ENCODE data around the gene TSPAN8.

GRCh38 chr12:71201136-71201679 lies 43.4 kb upstream of the TSPAN8 start:
- TF ChIP-seq, protein P1, sequence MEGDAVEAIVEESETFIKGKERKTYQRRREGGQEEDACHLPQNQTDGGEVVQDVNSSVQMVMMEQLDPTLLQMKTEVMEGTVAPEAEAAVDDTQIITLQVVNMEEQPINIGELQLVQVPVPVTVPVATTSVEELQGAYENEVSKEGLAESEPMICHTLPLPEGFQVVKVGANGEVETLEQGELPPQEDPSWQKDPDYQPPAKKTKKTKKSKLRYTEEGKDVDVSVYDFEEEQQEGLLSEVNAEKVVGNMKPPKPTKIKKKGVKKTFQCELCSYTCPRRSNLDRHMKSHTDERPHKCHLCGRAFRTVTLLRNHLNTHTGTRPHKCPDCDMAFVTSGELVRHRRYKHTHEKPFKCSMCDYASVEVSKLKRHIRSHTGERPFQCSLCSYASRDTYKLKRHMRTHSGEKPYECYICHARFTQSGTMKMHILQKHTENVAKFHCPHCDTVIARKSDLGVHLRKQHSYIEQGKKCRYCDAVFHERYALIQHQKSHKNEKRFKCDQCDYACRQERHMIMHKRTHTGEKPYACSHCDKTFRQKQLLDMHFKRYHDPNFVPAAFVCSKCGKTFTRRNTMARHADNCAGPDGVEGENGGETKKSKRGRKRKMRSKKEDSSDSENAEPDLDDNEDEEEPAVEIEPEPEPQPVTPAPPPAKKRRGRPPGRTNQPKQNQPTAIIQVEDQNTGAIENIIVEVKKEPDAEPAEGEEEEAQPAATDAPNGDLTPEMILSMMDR (IDR thresholded peaks at IDR 0.05) = no peak
- no peak for TF ChIP-seq POLR2A (IDR thresholded peaks at IDR 0.05)
